ENCODE results near the gene VPS37C. TPM values are rescaled to one million over a fixed set of nuclear protein-coding genes. Genes with fewer than 3 reads are reported as not detected.

Gene VPS37C
- total RNA-seq, 1 experiment from 2014 or later: 22.9 TPM

DNA sequence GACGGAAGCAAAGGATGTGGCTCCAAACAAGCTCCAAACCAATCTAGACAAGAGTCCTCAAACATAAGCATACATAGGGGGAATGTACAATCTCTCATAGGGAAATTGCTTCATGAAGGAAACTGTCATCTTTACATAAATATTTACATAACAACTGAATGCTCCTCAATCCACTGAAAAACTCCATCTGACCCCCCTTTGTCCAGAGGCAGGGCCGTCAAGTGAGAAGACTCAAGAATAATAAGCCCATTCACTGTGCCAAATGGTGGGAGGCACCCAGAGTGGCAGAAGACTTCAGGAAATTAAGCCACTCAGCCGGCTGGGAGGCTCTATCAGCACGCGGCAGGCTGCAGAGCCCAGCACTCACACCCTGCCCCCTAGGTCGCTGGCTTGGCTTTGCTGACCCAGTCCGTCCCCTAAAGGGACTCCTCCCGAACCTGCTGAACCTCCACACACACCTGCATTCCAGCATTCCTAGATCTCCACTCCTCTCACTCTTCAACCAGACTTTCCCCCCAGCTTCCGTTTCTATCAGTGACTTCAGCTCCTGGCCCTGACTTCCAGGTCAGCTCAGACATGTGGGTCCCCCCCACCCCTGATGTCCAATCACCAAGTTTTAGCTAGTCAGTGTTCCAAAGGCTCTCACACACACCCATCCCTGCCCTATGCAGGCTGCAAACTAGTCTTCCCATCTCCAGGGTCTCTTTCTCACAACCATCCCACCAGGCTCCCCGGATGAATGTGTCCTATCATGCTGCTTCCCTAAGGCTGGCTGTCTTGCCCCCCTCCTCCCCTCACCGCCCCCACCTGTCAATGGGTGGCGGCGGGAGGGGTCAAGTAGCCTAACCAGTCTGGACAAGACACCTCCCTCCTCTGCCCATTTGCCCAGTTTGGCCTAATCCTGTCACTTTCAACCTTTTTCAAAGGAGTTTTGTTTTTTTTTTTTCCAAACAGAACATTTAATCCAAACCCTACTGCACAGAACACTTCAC lies 11.3 kb downstream of the VPS37C start:
- peaks cover 14% of the 10 kb centered on the region for H3K9me3 ChIP-seq
- no peak overlapping the region for H3K4me3 ChIP-seq
- peaks cover 13% of the 10 kb centered on the region for H3K36me3 ChIP-seq
- no peaks in the 10 kb centered on the region for H3K27me3 ChIP-seq
- DNase-seq: peak; percentile 44

DNA sequence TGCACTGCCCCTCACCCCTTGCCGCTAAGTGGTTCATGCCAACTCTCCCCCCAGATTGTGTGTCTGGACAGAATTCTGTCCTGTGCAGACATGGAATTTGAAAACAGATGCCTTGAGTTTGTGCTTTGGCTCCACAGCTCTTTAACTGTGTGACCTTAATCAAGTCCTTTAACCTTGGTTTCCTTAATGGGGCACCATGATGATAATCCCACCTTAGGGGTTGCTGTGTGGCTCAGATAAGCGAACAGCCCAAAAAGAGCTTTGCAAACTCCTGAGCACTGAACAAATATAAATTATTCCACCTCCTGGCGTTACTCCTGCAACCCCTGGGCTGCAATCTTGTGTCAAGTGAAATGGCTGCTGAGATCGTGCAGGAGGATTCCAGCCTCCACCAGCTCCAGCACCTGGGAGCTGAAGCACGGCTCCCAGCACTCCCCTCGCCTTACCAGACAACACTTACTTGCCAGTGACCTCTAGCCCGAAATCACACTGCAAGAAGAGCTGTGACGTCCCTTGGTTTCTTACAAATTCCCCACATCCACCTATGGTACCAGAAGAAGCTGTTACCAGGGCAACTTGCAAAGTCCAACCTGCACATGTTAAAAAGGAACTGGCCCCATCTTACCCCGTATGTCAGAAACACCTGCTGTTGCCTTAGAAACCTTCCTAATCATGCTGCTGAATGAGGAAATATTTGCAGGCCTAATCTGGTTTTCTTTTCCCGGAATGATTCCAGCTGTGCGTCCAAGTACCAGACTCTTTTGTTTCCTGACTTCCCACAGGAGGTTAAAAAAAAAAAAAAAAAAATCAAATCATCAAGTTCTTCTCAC lies 13.2 kb downstream of the VPS37C start:
- no peak for DNase-seq
- Histone ChIP-seq H3K9me3 (peaks cover 2% of the 10 kb centered on the region; the same call in 1 of the 2 replicates), H3K36me3 (no peaks in the 10 kb centered on the region; the same call in 1 of the 2 replicates), H3K4me3 (no peak overlapping the region), H3K27me3 (no peaks in the 10 kb centered on the region)

DNA sequence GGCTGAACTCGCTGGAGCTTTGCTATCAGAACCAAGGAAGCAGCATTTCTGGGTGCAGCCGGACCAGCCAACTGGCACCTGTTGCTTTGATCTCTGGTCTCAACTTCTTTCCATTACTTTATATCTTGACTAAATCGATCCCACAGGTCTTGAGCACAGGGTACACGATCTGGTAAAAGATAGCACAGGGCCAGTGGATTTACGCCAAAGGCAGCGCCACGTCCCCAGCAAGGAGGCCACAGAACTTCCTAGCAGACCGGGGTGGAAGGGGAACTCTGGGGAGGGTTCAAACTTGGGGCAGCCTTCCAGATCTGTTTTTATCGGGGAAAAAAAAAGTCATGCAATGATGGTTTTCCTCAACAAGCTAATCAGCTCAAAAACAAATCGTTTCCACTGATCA lies 14.0 kb downstream of the VPS37C start:
- H3K27me3 ChIP-seq: no peaks in the 10 kb centered on the region
- H3K9me3 ChIP-seq: no peaks in the 10 kb centered on the region
- H3K4me3 ChIP-seq: no peak overlapping the region
- DNase-seq: no peak
- H3K36me3 ChIP-seq: no peaks in the 10 kb centered on the region

DNA sequence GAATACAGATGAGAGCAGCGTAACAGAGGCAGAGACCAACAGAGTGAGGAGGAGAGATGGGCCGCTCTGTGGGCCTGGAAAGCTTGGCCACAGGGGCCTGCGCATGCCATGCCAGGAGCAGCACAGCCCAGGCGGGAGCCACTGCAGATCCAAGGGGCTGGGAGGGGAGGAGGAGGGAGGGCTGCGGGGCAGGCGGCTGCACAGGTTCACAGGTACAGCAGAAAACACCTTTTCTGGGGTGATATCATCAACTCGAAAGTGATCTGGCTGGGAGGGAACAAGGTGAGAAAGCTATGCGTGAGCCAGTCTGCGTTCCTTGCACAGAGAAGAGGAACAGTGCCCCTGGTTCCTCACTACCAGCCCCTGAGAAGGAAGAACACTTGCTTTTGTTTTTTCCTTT lies 14.8 kb downstream of the VPS37C start:
- no peak overlapping the region for H3K4me3 ChIP-seq
- H3K27me3 ChIP-seq: no peaks in the 10 kb centered on the region
- no peaks in the 10 kb centered on the region for H3K36me3 ChIP-seq
- no peak for DNase-seq
- no peaks in the 10 kb centered on the region for H3K9me3 ChIP-seq

DNA sequence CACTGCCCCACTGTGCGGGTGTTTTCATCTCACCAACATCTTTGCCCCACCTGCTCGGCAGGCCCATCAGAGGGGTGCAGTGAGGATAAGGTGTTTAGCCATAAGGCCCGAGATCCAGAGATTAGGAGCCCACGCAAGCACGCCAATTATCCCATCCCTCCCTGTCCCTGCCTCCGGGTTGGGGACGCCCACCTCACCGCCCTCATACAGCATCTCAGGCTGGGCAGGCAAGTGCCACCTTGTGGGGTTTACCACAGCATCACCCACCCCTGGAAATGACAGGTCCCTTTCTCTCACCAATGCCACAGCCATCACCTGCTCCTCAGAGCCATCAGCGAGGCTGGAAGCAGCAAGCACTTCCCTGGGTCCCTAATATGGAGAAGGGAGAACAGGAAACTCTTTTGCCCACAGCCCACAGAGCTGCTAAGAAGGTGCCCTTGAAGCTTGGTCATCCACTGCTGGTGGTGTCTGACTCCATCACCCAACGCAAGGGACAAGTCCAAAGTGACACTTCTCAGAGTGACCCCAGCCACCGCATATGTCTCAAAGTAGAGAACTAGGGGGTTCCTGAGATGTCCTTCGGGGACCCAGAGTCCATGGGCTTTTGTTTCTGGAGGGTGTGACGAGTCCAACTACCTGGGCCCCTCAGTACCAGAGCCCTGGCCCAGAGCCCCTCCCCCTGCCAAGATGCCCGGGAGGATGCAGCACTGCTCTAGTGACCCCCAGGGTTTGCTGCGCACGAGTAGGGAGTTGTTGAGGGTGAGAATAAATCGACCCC lies 15.8 kb downstream of the VPS37C start:
- H3K9me3 ChIP-seq: no peaks in the 10 kb centered on the region
- H3K36me3 ChIP-seq: no peaks in the 10 kb centered on the region
- H3K27me3 ChIP-seq: no peaks in the 10 kb centered on the region
- DNase-seq: no peak
- no peak overlapping the region for H3K4me3 ChIP-seq

DNA sequence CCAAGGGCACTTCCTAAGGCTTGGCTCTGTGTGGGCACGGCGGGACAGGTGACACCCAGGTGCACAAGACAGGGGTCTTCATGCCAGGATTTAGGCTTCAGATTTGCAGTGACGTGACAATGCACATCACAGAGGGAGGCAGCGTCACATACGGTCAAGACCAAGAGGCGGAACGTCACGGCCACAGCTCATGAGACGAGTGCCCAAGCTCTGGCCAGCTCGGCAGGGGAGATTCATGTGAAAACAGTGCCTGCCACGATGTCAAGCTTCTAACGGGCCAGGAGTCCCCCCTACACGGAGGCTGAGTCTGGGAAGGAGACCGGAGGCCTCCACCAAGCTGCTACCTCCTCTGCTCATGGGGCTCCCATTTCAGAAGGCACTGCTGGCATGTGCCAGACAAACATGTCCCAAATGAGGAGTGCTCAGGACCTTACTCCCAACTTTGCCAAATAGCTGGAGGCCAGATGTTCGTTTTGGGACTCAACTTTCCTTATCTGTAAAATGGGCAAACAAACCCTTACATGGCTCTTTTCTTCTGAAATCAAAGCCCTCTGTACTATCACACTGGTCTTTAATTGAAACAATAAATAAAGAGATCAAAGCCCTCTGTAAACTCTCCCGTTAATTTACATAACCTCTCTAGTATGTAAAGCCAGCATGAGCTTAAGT lies 16.6 kb downstream of the VPS37C start:
- DNase-seq: no peak

DNA sequence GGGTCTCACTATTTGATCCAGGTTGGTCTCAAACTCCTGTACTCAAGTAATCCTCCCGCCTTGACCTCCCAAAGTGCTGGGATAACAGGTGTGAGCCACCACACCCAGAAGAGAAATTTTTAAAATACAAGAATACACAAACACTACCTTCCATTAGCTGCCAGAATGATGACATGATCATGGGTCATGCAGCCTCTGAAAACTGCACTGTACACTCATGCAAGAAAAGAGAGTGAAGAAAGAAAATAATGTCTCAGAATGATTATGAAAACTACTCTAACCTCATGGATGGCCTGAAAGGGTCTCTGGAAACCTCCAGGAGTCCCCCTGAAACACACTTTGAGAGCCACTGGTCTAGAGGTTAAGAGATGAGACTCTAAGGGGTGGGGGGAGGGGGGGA lies 18.8 kb downstream of the VPS37C start:
- H3K27me3 ChIP-seq: no peaks in the 10 kb centered on the region
- H3K9me3 ChIP-seq: no peaks in the 10 kb centered on the region
- DNase-seq: no peak

More for the DNA sequence above, 16.6 kb downstream of the VPS37C start:
- no peak overlapping the region for H3K4me3 ChIP-seq
- H3K9me3 ChIP-seq: no peaks in the 10 kb centered on the region
- H3K27me3 ChIP-seq: no peaks in the 10 kb centered on the region
- H3K36me3 ChIP-seq: no peaks in the 10 kb centered on the region

DNA sequence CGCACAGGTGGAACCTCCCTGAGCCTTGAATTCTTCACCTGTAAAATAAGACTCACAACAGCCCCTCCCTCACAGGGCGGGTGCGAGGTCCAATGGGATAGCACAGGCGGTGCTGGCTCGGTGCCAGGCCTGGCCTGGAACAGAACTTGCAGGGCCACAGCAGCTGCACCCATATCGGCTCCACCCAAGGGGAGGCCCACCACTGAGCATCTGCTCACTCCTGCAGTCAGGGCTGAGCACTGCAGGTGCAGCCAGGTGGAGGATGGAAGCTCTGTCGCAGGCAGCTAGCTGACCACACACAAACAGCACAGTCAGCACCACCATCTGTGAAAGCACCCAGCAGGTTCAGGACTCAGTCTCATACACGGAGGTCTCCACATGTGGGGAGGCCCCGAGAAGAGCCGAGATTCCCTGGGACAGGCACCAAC lies 19.6 kb downstream of the VPS37C start:
- Histone ChIP-seq H3K9me3 (no peaks in the 10 kb centered on the region), H3K27me3 (no peaks in the 10 kb centered on the region), H3K4me3 (no peak overlapping the region), H3K36me3 (no peaks in the 10 kb centered on the region; the same call in 1 of the 2 replicates)
- DNase-seq: no peak

More for the DNA sequence above, 18.8 kb downstream of the VPS37C start:
- Histone ChIP-seq H3K36me3 (no peaks in the 10 kb centered on the region), H3K4me3 (no peak overlapping the region)

DNA sequence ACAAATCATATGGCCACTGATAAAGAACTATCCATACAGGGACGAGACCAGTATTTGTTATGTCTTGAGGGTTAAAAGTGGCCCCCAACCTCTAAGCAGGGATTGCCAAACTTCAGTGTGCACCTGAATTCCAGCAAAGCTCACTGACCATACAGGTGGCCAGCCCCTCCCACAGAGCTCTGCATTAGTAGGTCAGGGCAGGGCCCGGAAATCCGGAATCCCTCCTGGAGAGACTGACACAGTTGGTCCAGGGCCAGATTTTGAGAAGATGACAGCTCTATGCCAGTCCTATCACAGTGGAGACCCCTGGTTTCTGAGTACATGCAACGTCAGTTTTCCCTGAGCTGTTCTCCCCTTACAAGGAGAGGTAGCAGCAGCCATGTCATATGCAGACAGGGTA lies 20.8 kb downstream of the VPS37C start:
- Histone ChIP-seq H3K4me3 (no peak overlapping the region), H3K36me3 (no peaks in the 10 kb centered on the region; the same call in 1 of the 2 replicates), H3K27me3 (no peaks in the 10 kb centered on the region), H3K9me3 (no peaks in the 10 kb centered on the region)
- no peak for DNase-seq

DNA sequence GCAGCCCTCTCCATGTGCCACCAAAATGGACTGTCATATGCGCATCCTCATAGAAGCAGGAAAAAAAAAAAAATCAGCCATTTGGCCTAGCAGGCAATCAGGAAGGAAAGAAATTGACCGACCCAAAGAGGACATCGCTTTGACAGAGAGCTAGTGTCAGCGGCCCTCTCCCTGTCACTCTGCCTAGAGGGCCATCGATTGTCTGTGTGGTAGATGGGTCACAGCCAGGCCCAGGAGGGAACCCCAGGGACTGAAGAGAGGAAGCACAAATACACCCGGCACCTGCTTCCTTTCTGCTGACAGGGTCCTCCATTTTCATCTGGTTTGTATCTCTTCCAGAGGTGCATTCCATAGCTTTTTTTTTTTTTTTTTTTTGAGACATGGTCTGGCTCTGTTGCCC lies 21.8 kb downstream of the VPS37C start:
- Histone ChIP-seq H3K4me3 (no peak overlapping the region), H3K36me3 (no peaks in the 10 kb centered on the region; the same call in 1 of the 2 replicates), H3K27me3 (no peaks in the 10 kb centered on the region), H3K9me3 (no peaks in the 10 kb centered on the region)
- DNase-seq: no peak

DNA sequence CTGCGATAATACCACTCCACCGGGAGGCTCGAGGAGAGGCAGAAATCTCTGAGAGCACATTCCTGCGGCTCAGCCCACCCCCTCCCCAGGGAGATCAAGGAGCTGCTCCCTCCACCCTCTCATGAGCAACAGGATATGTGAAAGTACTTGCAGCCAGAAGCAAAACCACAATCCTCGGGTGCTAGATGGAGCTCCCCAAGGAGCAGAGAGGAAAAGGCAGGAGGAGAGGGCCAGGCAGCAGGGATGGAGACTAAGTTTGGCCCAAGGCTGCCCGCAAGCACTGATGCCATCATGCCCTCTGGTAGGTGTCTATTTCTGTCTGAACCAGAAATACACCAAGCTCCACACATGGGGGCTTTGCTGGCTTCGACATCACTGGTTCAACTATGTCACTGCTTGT lies 22.3 kb downstream of the VPS37C start:
- Histone ChIP-seq H3K9me3 (no peaks in the 10 kb centered on the region), H3K27me3 (no peaks in the 10 kb centered on the region), H3K36me3 (no peaks in the 10 kb centered on the region; the same call in 1 of the 2 replicates), H3K4me3 (no peak overlapping the region)
- DNase-seq: no peak

DNA sequence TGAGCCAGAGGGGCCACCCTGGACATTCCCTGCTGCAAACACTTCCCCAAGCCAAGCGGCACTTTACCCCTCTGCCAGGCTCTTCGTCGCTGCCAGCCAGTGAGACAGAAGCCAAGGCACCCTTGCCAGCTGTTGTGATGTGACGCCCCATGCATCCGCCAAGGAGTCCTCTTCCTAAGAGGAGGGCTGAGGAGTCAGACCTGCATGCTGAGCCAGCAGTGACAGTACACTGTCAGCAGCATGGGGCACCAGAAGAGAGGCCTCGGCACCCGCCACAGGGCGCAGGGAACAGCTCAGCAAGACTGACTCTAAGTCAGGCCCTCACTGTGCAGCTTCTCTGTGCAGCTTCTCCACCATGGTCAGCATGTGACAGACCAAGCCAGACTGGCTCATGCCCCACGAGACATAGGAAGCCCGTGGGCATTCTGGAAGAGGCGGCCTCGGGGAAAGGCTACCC lies 26.4 kb downstream of the VPS37C start:
- H3K27me3 ChIP-seq: no peaks in the 10 kb centered on the region
- no peak for DNase-seq
- H3K9me3 ChIP-seq: no peaks in the 10 kb centered on the region
- H3K36me3 ChIP-seq: no peaks in the 10 kb centered on the region; the same call in 1 of the 2 replicates
- H3K4me3 ChIP-seq: no peak overlapping the region

DNA sequence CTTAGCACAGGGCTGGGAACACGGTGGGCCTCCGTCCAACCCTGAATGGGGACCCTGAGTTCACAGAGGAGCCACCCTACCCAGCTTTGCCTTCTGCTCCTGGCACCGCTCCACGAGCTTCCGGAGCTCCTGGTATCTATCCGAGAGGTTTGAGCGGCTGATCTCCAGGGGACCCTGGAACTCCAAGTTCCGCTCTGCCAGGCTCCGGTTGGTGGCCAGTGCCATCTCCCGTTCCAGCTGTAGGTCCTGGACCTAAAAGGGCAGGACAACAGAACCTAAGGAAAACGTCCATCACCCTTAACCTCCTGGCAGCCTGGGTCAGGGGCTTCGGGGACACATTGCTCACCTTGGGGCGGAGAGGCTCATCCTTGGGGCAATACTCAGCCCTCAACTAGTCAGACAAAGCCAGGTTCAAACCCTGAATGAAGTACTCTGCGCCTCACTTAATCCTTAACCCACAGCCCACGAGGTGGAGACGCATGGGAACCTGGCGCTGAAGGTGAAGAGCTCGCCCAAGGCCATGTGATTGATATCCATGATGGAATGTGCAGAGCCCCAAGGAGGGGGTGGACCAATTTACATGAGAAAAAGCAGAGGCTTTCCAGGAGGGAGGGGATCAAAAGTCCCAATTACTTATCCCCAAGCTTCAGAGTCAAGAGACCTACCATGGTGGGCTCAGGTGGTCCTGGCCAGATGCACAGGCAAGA lies 27.1 kb downstream of the VPS37C start:
- no peak overlapping the region for H3K4me3 ChIP-seq
- H3K27me3 ChIP-seq: no peaks in the 10 kb centered on the region
- H3K9me3 ChIP-seq: no peaks in the 10 kb centered on the region
- DNase-seq: no peak
- no peaks in the 10 kb centered on the region; the same call in 1 of the 2 replicates for H3K36me3 ChIP-seq

DNA sequence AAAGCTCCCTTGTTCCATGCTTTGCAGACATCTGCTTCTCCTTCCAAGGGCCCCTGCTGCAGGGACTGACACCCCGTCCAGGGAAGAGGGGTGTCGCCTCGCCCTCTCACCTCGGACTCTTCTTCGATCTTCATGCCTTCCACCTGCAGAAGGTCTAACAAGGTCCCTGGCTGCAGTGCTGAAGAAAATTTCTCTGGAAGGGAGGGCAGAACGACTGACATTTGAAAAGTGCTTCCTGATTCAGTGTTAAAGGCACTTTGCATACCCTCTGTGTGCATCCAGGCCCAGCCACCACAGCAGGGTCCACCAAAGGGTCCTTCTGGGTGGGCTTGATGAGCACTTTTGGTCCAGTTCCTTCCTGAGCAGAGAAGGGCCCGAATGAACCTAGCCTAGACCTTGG lies 28.1 kb downstream of the VPS37C start:
- Histone ChIP-seq H3K9me3 (no peaks in the 10 kb centered on the region), H3K36me3 (no peaks in the 10 kb centered on the region; the same call in 1 of the 2 replicates), H3K4me3 (no peak overlapping the region), H3K27me3 (no peaks in the 10 kb centered on the region)
- DNase-seq: no peak

DNA sequence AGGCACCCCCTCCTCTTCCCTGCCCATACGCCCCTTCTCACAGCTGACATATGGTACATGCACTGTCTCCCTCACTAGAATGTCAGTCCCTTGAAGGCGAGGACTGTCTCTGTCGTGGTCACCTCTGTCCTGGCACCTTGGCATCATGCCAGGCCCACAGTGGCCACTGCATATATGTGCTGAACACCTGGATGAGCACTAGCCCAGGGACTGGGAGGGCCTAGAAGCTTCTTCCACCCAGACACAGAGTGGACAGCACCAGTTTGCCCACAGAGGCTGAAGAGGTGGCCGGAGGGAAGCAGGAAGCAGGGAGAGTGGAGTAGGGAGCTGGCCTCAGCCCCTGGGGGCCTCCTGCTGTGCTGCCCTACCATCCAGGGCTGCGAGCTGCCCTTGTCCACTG lies 28.6 kb downstream of the VPS37C start:
- Histone ChIP-seq H3K9me3 (no peaks in the 10 kb centered on the region), H3K4me3 (no peak overlapping the region), H3K27me3 (no peaks in the 10 kb centered on the region), H3K36me3 (no peaks in the 10 kb centered on the region; the same call in 1 of the 2 replicates)
- no peak for DNase-seq

All from MG63 (cell line).